Measurements from ENCODE around the gene SWT1.

Gene SWT1

GRCh38 chr1:185263292-185263691, 106.3 kb downstream of the SWT1 start:
- Histone ChIP-seq H2AFZ (ENCODE audit: low read length, unreplicated experiment) (no peak overlapping the region), H3K27ac (ENCODE audit: low read depth, low read length) (no peak overlapping the region)

GRCh38 chr1:185263780-185264179, 106.8 kb downstream of the SWT1 start:
- Histone ChIP-seq H3K36me3 (ENCODE audit: insufficient read depth, low read length) (no peaks in the 10 kb centered on the region), H3K27me3 (ENCODE audit: insufficient read depth, low read length) (no peaks in the 10 kb centered on the region), H3K4me3 (ENCODE audit: low read depth, low read length) (no peak overlapping the region), H3K79me2 (ENCODE audit: control insufficient read depth, insufficient read depth, low read length, unreplicated experiment) (no peaks in the 10 kb centered on the region), H3K27ac (ENCODE audit: low read depth, low read length) (no peak overlapping the region), H3K4me1 (ENCODE audit: control insufficient read depth, insufficient read depth, low read length, unreplicated experiment) (peaks cover 20% of the 10 kb centered on the region), H2AFZ (ENCODE audit: low read length, unreplicated experiment) (no peak overlapping the region)

More at GRCh38 chr1:185263292-185263691, 106.3 kb downstream of the SWT1 start:
- Histone ChIP-seq H3K4me1 (ENCODE audit: control insufficient read depth, insufficient read depth, low read length, unreplicated experiment) (peaks cover 20% of the 10 kb centered on the region), H3K4me3 (ENCODE audit: low read depth, low read length) (no peak overlapping the region), H3K79me2 (ENCODE audit: control insufficient read depth, insufficient read depth, low read length, unreplicated experiment) (no peaks in the 10 kb centered on the region), H3K27me3 (ENCODE audit: insufficient read depth, low read length) (no peaks in the 10 kb centered on the region), H3K36me3 (ENCODE audit: insufficient read depth, low read length) (no peaks in the 10 kb centered on the region)

- Histone ChIP-seq H3K27me3 (ENCODE audit: insufficient read depth, low read length) (no peaks in the 10 kb centered on the region), H3K4me3 (ENCODE audit: low read depth, low read length) (no peak overlapping the region), H3K79me2 (ENCODE audit: control insufficient read depth, insufficient read depth, low read length, unreplicated experiment) (no peaks in the 10 kb centered on the region), H3K36me3 (ENCODE audit: insufficient read depth, low read length) (no peaks in the 10 kb centered on the region), H3K27ac (ENCODE audit: low read depth, low read length) (no peak overlapping the region), H2AFZ (ENCODE audit: low read length, unreplicated experiment) (no peak overlapping the region), H3K4me1 (ENCODE audit: control insufficient read depth, insufficient read depth, low read length, unreplicated experiment) (peaks cover 5% of the 10 kb centered on the region)
Observed at GRCh38 chr1:185265314-185265713, 108.3 kb downstream of the SWT1 start.

- no peak overlapping the region for H3K4me3 ChIP-seq (ENCODE audit: low read depth, low read length)
- no peaks in the 10 kb centered on the region for H3K79me2 ChIP-seq (ENCODE audit: control insufficient read depth, insufficient read depth, low read length, unreplicated experiment)
- H3K27me3 ChIP-seq (ENCODE audit: insufficient read depth, low read length) = no peaks in the 10 kb centered on the region
- no peak overlapping the region for H3K27ac ChIP-seq (ENCODE audit: low read depth, low read length)
- no peak overlapping the region for H2AFZ ChIP-seq (ENCODE audit: low read length, unreplicated experiment)
- H3K4me1 ChIP-seq (ENCODE audit: control insufficient read depth, insufficient read depth, low read length, unreplicated experiment) = no peaks in the 10 kb centered on the region
- no peaks in the 10 kb centered on the region for H3K36me3 ChIP-seq (ENCODE audit: insufficient read depth, low read length)
Observed at GRCh38 chr1:185267301-185267700, 110.3 kb downstream of the SWT1 start.

- no peaks in the 10 kb centered on the region for H3K79me2 ChIP-seq (ENCODE audit: control insufficient read depth, insufficient read depth, low read length, unreplicated experiment)
- H3K27ac ChIP-seq (ENCODE audit: low read depth, low read length) = no peak overlapping the region
- H2AFZ ChIP-seq (ENCODE audit: low read length, unreplicated experiment) = no peak overlapping the region
- H3K36me3 ChIP-seq (ENCODE audit: insufficient read depth, low read length) = no peaks in the 10 kb centered on the region
- no peaks in the 10 kb centered on the region for H3K27me3 ChIP-seq (ENCODE audit: insufficient read depth, low read length)
- no peaks in the 10 kb centered on the region for H3K4me1 ChIP-seq (ENCODE audit: control insufficient read depth, insufficient read depth, low read length, unreplicated experiment)
- no peak overlapping the region for H3K4me3 ChIP-seq (ENCODE audit: low read depth, low read length)
Observed at GRCh38 chr1:185267701-185268100, 110.7 kb downstream of the SWT1 start.

GRCh38 chr1:185268352-185268751, 111.4 kb downstream of the SWT1 start:
- Histone ChIP-seq H3K27me3 (ENCODE audit: insufficient read depth, low read length) (no peaks in the 10 kb centered on the region), H3K4me1 (ENCODE audit: control insufficient read depth, insufficient read depth, low read length, unreplicated experiment) (no peaks in the 10 kb centered on the region), H3K79me2 (ENCODE audit: control insufficient read depth, insufficient read depth, low read length, unreplicated experiment) (no peaks in the 10 kb centered on the region), H2AFZ (ENCODE audit: low read length, unreplicated experiment) (no peak overlapping the region), H3K4me3 (ENCODE audit: low read depth, low read length) (no peak overlapping the region), H3K36me3 (ENCODE audit: insufficient read depth, low read length) (no peaks in the 10 kb centered on the region), H3K27ac (ENCODE audit: low read depth, low read length) (no peak overlapping the region)

GRCh38 chr1:185271921-185272320, 115.0 kb downstream of the SWT1 start:
- Histone ChIP-seq H2AFZ (ENCODE audit: low read length, unreplicated experiment) (no peak overlapping the region), H3K27me3 (ENCODE audit: insufficient read depth, low read length) (no peaks in the 10 kb centered on the region), H3K79me2 (ENCODE audit: control insufficient read depth, insufficient read depth, low read length, unreplicated experiment) (no peaks in the 10 kb centered on the region), H3K36me3 (ENCODE audit: insufficient read depth, low read length) (no peaks in the 10 kb centered on the region), H3K4me3 (ENCODE audit: low read depth, low read length) (no peak overlapping the region), H3K27ac (ENCODE audit: low read depth, low read length) (no peak overlapping the region), H3K4me1 (ENCODE audit: control insufficient read depth, insufficient read depth, low read length, unreplicated experiment) (no peaks in the 10 kb centered on the region)

- no peaks in the 10 kb centered on the region for H3K27me3 ChIP-seq (ENCODE audit: insufficient read depth, low read length)
- no peaks in the 10 kb centered on the region for H3K36me3 ChIP-seq (ENCODE audit: insufficient read depth, low read length)
- H3K27ac ChIP-seq (ENCODE audit: low read depth, low read length) = no peak overlapping the region
- peaks cover 6% of the 10 kb centered on the region for H3K4me1 ChIP-seq (ENCODE audit: control insufficient read depth, insufficient read depth, low read length, unreplicated experiment)
- no peak overlapping the region for H2AFZ ChIP-seq (ENCODE audit: low read length, unreplicated experiment)
- H3K79me2 ChIP-seq (ENCODE audit: control insufficient read depth, insufficient read depth, low read length, unreplicated experiment) = no peaks in the 10 kb centered on the region
- H3K4me3 ChIP-seq (ENCODE audit: low read depth, low read length) = no peak overlapping the region
Observed at GRCh38 chr1:185279571-185279970, 122.6 kb downstream of the SWT1 start.

GRCh38 chr1:185280589-185280988, 123.6 kb downstream of the SWT1 start:
- Histone ChIP-seq H3K27ac (ENCODE audit: low read depth, low read length) (no peak overlapping the region), H3K4me1 (ENCODE audit: control insufficient read depth, insufficient read depth, low read length, unreplicated experiment) (peaks cover 6% of the 10 kb centered on the region), H3K27me3 (ENCODE audit: insufficient read depth, low read length) (no peaks in the 10 kb centered on the region), H3K36me3 (ENCODE audit: insufficient read depth, low read length) (no peaks in the 10 kb centered on the region), H3K4me3 (ENCODE audit: low read depth, low read length) (no peak overlapping the region), H2AFZ (ENCODE audit: low read length, unreplicated experiment) (no peak overlapping the region), H3K79me2 (ENCODE audit: control insufficient read depth, insufficient read depth, low read length, unreplicated experiment) (no peaks in the 10 kb centered on the region)

GRCh38 chr1:185281245-185281644, 124.3 kb downstream of the SWT1 start:
- Histone ChIP-seq H3K27me3 (ENCODE audit: insufficient read depth, low read length) (no peaks in the 10 kb centered on the region), H2AFZ (ENCODE audit: low read length, unreplicated experiment) (no peak overlapping the region), H3K4me3 (ENCODE audit: low read depth, low read length) (no peak overlapping the region), H3K4me1 (ENCODE audit: control insufficient read depth, insufficient read depth, low read length, unreplicated experiment) (peaks cover 6% of the 10 kb centered on the region), H3K79me2 (ENCODE audit: control insufficient read depth, insufficient read depth, low read length, unreplicated experiment) (no peaks in the 10 kb centered on the region), H3K27ac (ENCODE audit: low read depth, low read length) (no peak overlapping the region), H3K36me3 (ENCODE audit: insufficient read depth, low read length) (no peaks in the 10 kb centered on the region)

GRCh38 chr1:185284116-185284515, 127.1 kb downstream of the SWT1 start:
- H3K79me2 ChIP-seq (ENCODE audit: control insufficient read depth, insufficient read depth, low read length, unreplicated experiment) = no peaks in the 10 kb centered on the region
- no peaks in the 10 kb centered on the region for H3K36me3 ChIP-seq (ENCODE audit: insufficient read depth, low read length)
- H3K4me3 ChIP-seq (ENCODE audit: low read depth, low read length) = no peak overlapping the region
- no peak overlapping the region for H2AFZ ChIP-seq (ENCODE audit: low read length, unreplicated experiment)
- no peak overlapping the region for H3K27ac ChIP-seq (ENCODE audit: low read depth, low read length)
- H3K27me3 ChIP-seq (ENCODE audit: insufficient read depth, low read length) = no peaks in the 10 kb centered on the region
- peaks cover 6% of the 10 kb centered on the region for H3K4me1 ChIP-seq (ENCODE audit: control insufficient read depth, insufficient read depth, low read length, unreplicated experiment)

All from ACC112 (cell line).